ENCODE results near the gene SCIN. TPM values are rescaled to one million over a fixed set of nuclear protein-coding genes. Genes with fewer than 3 reads are reported as not detected.

The SCIN gene
- total and polyA plus RNA-seq, 2 of the 8 experiments (the other 6 are each of a cell fraction or from before 2014, with no cell fraction given), result 0.47 to 1.9 TPM

DNA sequence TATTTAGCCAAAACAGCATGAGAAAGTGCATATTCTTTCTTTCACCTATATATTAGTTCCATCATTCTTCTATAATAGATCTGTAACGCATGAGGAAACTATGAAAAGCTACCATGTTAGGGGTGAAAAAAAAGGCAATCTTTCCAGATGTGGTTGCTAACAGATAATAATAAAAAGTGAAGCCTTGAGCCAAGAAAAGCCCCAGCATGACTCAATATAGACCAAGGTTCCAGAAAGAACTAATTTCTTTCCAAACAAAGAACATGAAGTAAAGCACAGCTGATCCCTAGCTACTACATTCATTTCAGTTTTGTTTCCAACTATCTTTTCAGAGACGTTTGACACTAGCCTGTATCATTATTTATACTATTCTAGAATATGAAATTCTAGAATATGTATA, 133.4 kb downstream of the SCIN start:
- Histone ChIP-seq H4K91ac (replicated peaks; ENCODE audit: insufficient read length, low read length) (no peak overlapping the region), H3K4me3 (ENCODE audit: extremely low read depth in 1 of 4, insufficient read depth in 2 of 4, low read depth in 3 of 4, low read length in 4 of 4) (no peak overlapping the region), H2BK15ac (ENCODE audit: low read length) (no peak overlapping the region), H3K79me2 (ENCODE audit: control insufficient read depth in 1 of 2, insufficient read depth in 2 of 2, low read length in 2 of 2) (no peaks in the 10 kb centered on the region), H3K4ac (replicated peaks; ENCODE audit: insufficient read length, low read depth, low read length) (no peak overlapping the region), H3K23ac (ENCODE audit: insufficient read length) (no peak overlapping the region), H2BK20ac (ENCODE audit: low read length) (no peak overlapping the region), H4K20me1 (replicated peaks in 1 of 2; ENCODE audit: control insufficient read depth in 1 of 2, insufficient read depth in 2 of 2, low read length in 2 of 2) (no peaks in the 10 kb centered on the region), H4K5ac (ENCODE audit: insufficient read length, low read depth, low read length) (no peak overlapping the region), H3K4me2 (ENCODE audit: insufficient read depth in 1 of 2, low read depth in 2 of 2, low read length in 2 of 2) (no peak overlapping the region), H3K14ac (ENCODE audit: insufficient read length) (no peak overlapping the region), H3K79me1 (ENCODE audit: low read depth, low read length) (no peaks in the 10 kb centered on the region), H2AK5ac (ENCODE audit: low read depth, low read length) (no peak overlapping the region), H3K4me1 (replicated peaks in 1 of 4; ENCODE audit: control insufficient read depth in 3 of 4, insufficient read depth in 4 of 4, low read length in 3 of 4) (peaks cover 0 to 5% (median 0%) of the 10 kb centered on the region in 4 experiments; a peak in 2 of 7 replicates), H2BK5ac (ENCODE audit: low read depth, low read length) (no peak overlapping the region), H3K18ac (ENCODE audit: extremely low read depth, low read length) (no peak overlapping the region), H3K9ac (replicated peaks in 1 of 4; ENCODE audit: extremely low read depth in 1 of 4, low read depth in 3 of 4, low read length in 3 of 4) (no peak overlapping the region), H4K8ac (ENCODE audit: extremely low read depth, insufficient read depth, low read length) (no peak overlapping the region), H2AFZ (ENCODE audit: low read length) (no peak overlapping the region), H3K23me2 (ENCODE audit: low read depth, low read length) (no peaks in the 10 kb centered on the region), H3K36me3 (ENCODE audit: control insufficient read depth in 2 of 4, insufficient read depth in 4 of 4, low read length in 3 of 4) (no peaks in the 10 kb centered on the region), H3K56ac (replicated peaks; ENCODE audit: insufficient read length, low read depth, low read length) (no peak overlapping the region), H2BK120ac (replicated peaks; ENCODE audit: low read depth, low read length) (no peak overlapping the region), H2BK12ac (ENCODE audit: low read depth, low read length) (no peak overlapping the region), H3K27ac (ENCODE audit: low read depth, low read length) (no peak overlapping the region), H3K9me3 (ENCODE audit: insufficient read depth in 2 of 2, low read depth in 1 of 2, low read length in 1 of 2) (peaks cover 6 to 7% of the 10 kb centered on the region in 2 experiments; a peak in 2 of 4 replicates), H3K27me3 (replicated peaks in 1 of 4; ENCODE audit: control insufficient read depth in 3 of 4, extremely low read depth in 1 of 4, insufficient read depth in 3 of 4, low read length in 3 of 4) (no peaks in the 10 kb centered on the region)
- CTCF ChIA-PET (ENCODE audit: partially characterized antibody), result interaction anchor here (3.5 kb wide), 1 partner anchor 18 kb away, joined by 23 read pairs; the partner anchor contains the start of gene ARL4A
- 88% methylated on average over 2 of the region's 2 CpGs; no CpG with 5 or more reads in 1 of the 2 experiments for WGBS, 2 experiments (ENCODE audit: extremely low coverage in 1 of 2, insufficient coverage in 1 of 2, insufficient read length in 1 of 2, insufficient replicate concordance in 2 of 2, low coverage in 1 of 2, low lambda C conversion rate in 2 of 2, missing lambda C conversion rate in 1 of 2)
- DNase-seq (ENCODE audit: low read depth in 1 of 2, low spot score in 2 of 2) (no peak), FAIRE-seq (no peak)
- POLR2A ChIA-PET (ENCODE audit: partially characterized antibody), result interaction anchor here (1.7 kb wide), 1 partner anchor 16 kb away, joined by 5 read pairs; the partner anchor contains the start of gene ARL4A
- TF ChIP-seq BCL11A (IDR thresholded peaks at IDR 0.05; ENCODE audit: low read depth in 2 of 2, low read length in 2 of 2), result no peak
- no peak for TF ChIP-seq GABPA (IDR thresholded peaks at IDR 0.05; ENCODE audit: borderline replicate concordance, insufficient read depth, low read length)
